Large intestine (tissue), 3 donors: ENCODE results near the gene IKZF3. TPM values are rescaled to one million over a fixed set of nuclear protein-coding genes. Genes with fewer than 3 reads are reported as not detected.
"Not testable (repeated sequence)": the region's sequence is repeated elsewhere in the genome, so short reads cannot be mapped to it uniquely, and the experiment has no call there.

ENCODE experiments used
- DNase-seq, 2 donors: peaks; one replicate each; pipeline versions ENCODE4 v3.0.0 to v3.0.0-alpha.2; 2013
- H3K27ac ChIP-seq: one replicate; pipeline ENCODE4 v1.5.1; 2013; ENCODE audit warnings: low read length
- H3K27me3 ChIP-seq: 2 replicates; pipeline ENCODE4 v1.6.1; 2013; ENCODE audit warnings: low read length; ENCODE audit not compliant: control insufficient read depth, insufficient read depth
- H3K36me3 ChIP-seq: 2 replicates; pipeline ENCODE4 v1.6.1; 2013; ENCODE audit warnings: low read length; ENCODE audit not compliant: control insufficient read depth, insufficient read depth
- H3K4me1 ChIP-seq: one replicate; pipeline ENCODE4 v1.6.1; 2013; ENCODE audit warnings: low read length; ENCODE audit not compliant: control insufficient read depth, insufficient read depth
- H3K4me3 ChIP-seq: one replicate; pipeline ENCODE4 v1.5.1; 2013; ENCODE audit warnings: low read length
- H3K9me3 ChIP-seq: one replicate; pipeline ENCODE4 v1.6.1; 2013; ENCODE audit warnings: mild to moderate bottlenecking, low read depth, low read length, moderate library complexity; ENCODE audit not compliant: control insufficient read depth
- WGBS: methylation state at CpG from one replicate; pipeline ENCODE4 v1.1.5; 2013; ENCODE audit warnings: low lambda C conversion rate; ENCODE audit not compliant: insufficient coverage; 5-methylcytosine and 5-hydroxymethylcytosine counted together
- polyA plus RNA-seq: library from polyadenylated mRNA; unstranded; fragments of 120-200 nt; gene quantifications from one replicate; pipeline ENCODE4 v1.2.1, GENCODE V29; 2013

The IKZF3 gene
- polyA plus RNA-seq, 1 donor = 2.4 TPM

- not testable (repeated sequence) for H3K4me1 ChIP-seq, DNase-seq, H3K4me3 ChIP-seq, H3K36me3 ChIP-seq, H3K27ac ChIP-seq, H3K9me3 ChIP-seq
- WGBS = no CpG with 5 or more reads among the region's 9 CpGs
- H3K27me3 ChIP-seq = peaks cover 12% of the 10 kb centered on the region
These were observed 8.0 kb downstream of the IKZF3 start for GRCh38 chr17:39855911-39856649.

- WGBS = no CpG with 5 or more reads among the region's 2 CpGs
- DNase-seq = no peak
- Histone ChIP-seq H3K4me1 (no peaks in the 10 kb centered on the region), H3K4me3 (no peak overlapping the region), H3K9me3 (no peaks in the 10 kb centered on the region), H3K36me3 (no peaks in the 10 kb centered on the region), H3K27ac (no peak overlapping the region), H3K27me3 (peaks cover 7% of the 10 kb centered on the region)
These were observed 9.2 kb downstream of the IKZF3 start for GRCh38 chr17:39854909-39855308.

DNA sequence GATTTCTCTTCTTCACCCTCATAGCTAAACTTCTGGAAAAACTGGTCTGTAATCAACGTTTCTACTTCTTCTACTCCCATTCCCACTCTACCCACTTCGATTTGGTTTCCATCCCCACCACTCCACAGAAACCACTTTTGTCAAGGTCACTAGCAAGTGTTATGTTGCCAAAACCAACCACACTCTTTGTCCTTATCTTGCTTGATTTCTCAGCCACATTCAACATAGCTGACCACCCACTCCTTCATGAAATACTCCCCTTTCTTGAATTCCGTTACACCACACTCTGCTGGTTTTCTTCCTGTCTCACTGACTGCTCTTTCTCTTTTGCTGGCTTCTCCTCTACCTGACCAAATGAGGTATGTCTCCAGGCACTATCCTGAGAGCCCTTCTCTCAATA lies 11.9 kb downstream of the IKZF3 start:
- Histone ChIP-seq H3K27ac (no peak overlapping the region), H3K4me3 (no peak overlapping the region), H3K27me3 (peaks cover 5% of the 10 kb centered on the region), H3K4me1 (no peaks in the 10 kb centered on the region), H3K36me3 (no peaks in the 10 kb centered on the region), H3K9me3 (no peaks in the 10 kb centered on the region)
- 61% methylated on average over 3 of the region's 3 CpGs for WGBS
- no peak for DNase-seq

DNA sequence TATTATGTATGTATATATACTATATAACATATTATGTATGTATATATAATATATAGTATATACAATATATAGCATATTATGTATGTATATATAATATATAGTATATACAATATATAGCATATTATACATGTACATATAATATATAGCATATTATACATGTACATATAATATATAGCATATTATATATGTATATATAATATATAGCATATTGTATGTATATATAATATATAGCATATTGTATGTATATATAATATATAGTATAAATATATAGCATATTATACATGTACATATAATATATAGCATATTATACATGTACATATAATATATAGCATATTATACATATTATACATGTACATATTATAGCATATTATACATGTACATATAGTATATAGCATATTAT lies 13.9 kb downstream of the IKZF3 start:
- H3K27ac ChIP-seq, DNase-seq, H3K36me3 ChIP-seq, H3K27me3 ChIP-seq, H3K4me1 ChIP-seq, H3K9me3 ChIP-seq, H3K4me3 ChIP-seq: not testable (repeated sequence)

DNA sequence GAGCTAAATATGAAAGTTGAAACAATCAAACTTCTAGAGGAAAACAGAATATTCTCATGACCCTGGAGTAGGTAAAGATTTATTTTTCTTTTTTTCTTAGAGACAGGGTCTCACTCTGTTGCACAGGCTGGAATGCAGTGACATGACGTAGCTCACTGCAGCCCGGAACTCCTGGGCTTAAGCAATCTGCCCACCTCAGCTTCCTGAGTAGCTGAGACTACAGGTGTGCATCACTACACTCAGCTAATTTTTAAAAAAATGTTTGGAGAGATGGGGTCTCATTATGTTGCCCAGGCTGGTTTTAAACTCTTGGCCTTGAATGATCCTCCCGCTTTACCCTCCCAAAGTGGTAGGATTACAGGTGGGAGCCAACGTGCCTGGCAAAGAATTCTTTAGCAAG lies 15.5 kb downstream of the IKZF3 start:
- WGBS = no CpG with 5 or more reads among the region's 4 CpGs
- Histone ChIP-seq H3K4me1 (no peaks in the 10 kb centered on the region), H3K36me3 (no peaks in the 10 kb centered on the region), H3K27me3 (peaks cover 5% of the 10 kb centered on the region), H3K4me3 (no peak overlapping the region), H3K27ac (no peak overlapping the region), H3K9me3 (no peaks in the 10 kb centered on the region)
- DNase-seq = no peak

DNA sequence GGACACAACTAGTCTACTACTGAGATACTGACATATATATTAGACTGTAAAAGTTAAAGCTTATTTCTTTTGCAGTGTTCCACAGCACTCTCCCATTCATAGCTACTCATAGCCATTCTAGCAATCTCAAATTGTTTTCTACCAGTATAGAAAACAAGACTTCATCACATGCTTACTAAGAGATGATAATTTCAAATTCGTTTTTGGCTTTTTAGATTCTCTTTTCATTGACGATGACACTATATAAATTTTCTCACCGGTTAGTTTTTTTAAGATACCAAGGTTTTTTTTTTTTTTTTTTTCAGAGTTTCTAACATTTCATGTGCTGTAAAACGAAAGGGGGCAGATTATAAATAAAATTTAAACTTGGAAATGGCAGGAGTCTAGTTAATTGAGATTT lies 17.9 kb downstream of the IKZF3 start:
- H3K4me1 ChIP-seq = no peaks in the 10 kb centered on the region
- no peak overlapping the region for H3K4me3 ChIP-seq
- H3K9me3 ChIP-seq = no peaks in the 10 kb centered on the region
- H3K27me3 ChIP-seq = no peaks in the 10 kb centered on the region
- no peaks in the 10 kb centered on the region for H3K36me3 ChIP-seq
- 100% methylated on average over 1 of the region's 4 CpGs for WGBS
- no peak overlapping the region for H3K27ac ChIP-seq
- DNase-seq = no peak

- Histone ChIP-seq H3K36me3 (no peaks in the 10 kb centered on the region), H3K9me3 (no peaks in the 10 kb centered on the region), H3K27me3 (no peaks in the 10 kb centered on the region), H3K4me3 (no peak overlapping the region), H3K27ac (no peak overlapping the region), H3K4me1 (no peaks in the 10 kb centered on the region)
- WGBS = 46% methylated on average over 2 of the region's 8 CpGs
- DNase-seq = no peak
These were observed 18.9 kb downstream of the IKZF3 start for GRCh38 chr17:39845052-39845846.

GRCh38 chr17:39841134-39841683 lies 22.9 kb downstream of the IKZF3 start:
- WGBS = no CpG with 5 or more reads among the region's 2 CpGs
- DNase-seq = no peak

GRCh38 chr17:39838784-39839183 lies 25.3 kb downstream of the IKZF3 start:
- Histone ChIP-seq H3K4me3 (no peak overlapping the region), H3K27ac (no peak overlapping the region), H3K27me3 (no peaks in the 10 kb centered on the region), H3K36me3 (no peaks in the 10 kb centered on the region), H3K4me1 (no peaks in the 10 kb centered on the region), H3K9me3 (peaks cover 8% of the 10 kb centered on the region)
- 89% methylated on average over 1 of the region's 1 CpG for WGBS
- no peak for DNase-seq

More at GRCh38 chr17:39841134-39841683, 22.9 kb downstream of the IKZF3 start:
- no peaks in the 10 kb centered on the region for H3K27me3 ChIP-seq
- H3K9me3 ChIP-seq = peaks cover 8% of the 10 kb centered on the region
- no peaks in the 10 kb centered on the region for H3K4me1 ChIP-seq
- no peak overlapping the region for H3K27ac ChIP-seq
- no peaks in the 10 kb centered on the region for H3K36me3 ChIP-seq
- H3K4me3 ChIP-seq = no peak overlapping the region

GRCh38 chr17:39838057-39838456 lies 26.1 kb downstream of the IKZF3 start:
- no peaks in the 10 kb centered on the region for H3K4me1 ChIP-seq
- H3K4me3 ChIP-seq = no peak overlapping the region
- no peaks in the 10 kb centered on the region for H3K27me3 ChIP-seq
- H3K36me3 ChIP-seq = no peaks in the 10 kb centered on the region
- DNase-seq = no peak
- no peak overlapping the region for H3K27ac ChIP-seq
- H3K9me3 ChIP-seq = peaks cover 8% of the 10 kb centered on the region
- 83% methylated on average over 1 of the region's 1 CpG for WGBS
